GM19463 (cell line): Measurements from ENCODE around the gene ZDHHC13.
"Not testable (repeated sequence)": the region's sequence is repeated elsewhere in the genome, so short reads cannot be mapped to it uniquely, and the experiment has no call there.

Source experiments
- ATAC-seq: cut with Tn5 transposase; IDR thresholded peaks from one replicate; pipeline ENCODE4 v1.9.1; 2021; ENCODE audit warnings: mild to moderate bottlenecking, moderate library complexity; ENCODE audit not compliant: unreplicated experiment

The ZDHHC13 gene

GRCh38 chr11:19099093-19099492, 17.9 kb upstream of the ZDHHC13 start:
- ATAC-seq, result no peak

- ATAC-seq, result no peak
Measured at GRCh38 chr11:19100885-19101284, 16.1 kb upstream of the ZDHHC13 start.

- no peak for ATAC-seq
Measured at GRCh38 chr11:19101796-19102520, 15.0 kb upstream of the ZDHHC13 start.

GRCh38 chr11:19102521-19102900, 14.5 kb upstream of the ZDHHC13 start:
- no peak for ATAC-seq

- no peak for ATAC-seq
Measured at GRCh38 chr11:19105011-19105410, 12.0 kb upstream of the ZDHHC13 start.

- ATAC-seq, result no peak
Measured at GRCh38 chr11:19107125-19107524, 9.8 kb upstream of the ZDHHC13 start.

- ATAC-seq, result no peak
Measured at GRCh38 chr11:19110295-19110694, 6.7 kb upstream of the ZDHHC13 start.

GRCh38 chr11:19111809-19112208, 5.2 kb upstream of the ZDHHC13 start:
- no peak for ATAC-seq

- ATAC-seq, result no peak
Measured at GRCh38 chr11:19116276-19116970, 545 bp upstream of the ZDHHC13 start.

GRCh38 chr11:19117760-19118097, 761 bp downstream of the ZDHHC13 start:
- no peak for ATAC-seq

- ATAC-seq, result no peak
Measured at GRCh38 chr11:19121646-19122045, 4.7 kb downstream of the ZDHHC13 start.

- ATAC-seq, result no peak
Measured at GRCh38 chr11:19122960-19123615, 6.1 kb downstream of the ZDHHC13 start.

- ATAC-seq, result not testable (repeated sequence)
Measured at GRCh38 chr11:19126562-19127325, 9.8 kb downstream of the ZDHHC13 start.

GRCh38 chr11:19134004-19134403, 17.0 kb downstream of the ZDHHC13 start:
- no peak for ATAC-seq

- ATAC-seq, result not testable (repeated sequence)
Measured at GRCh38 chr11:19136884-19137283, 19.9 kb downstream of the ZDHHC13 start.

GRCh38 chr11:19145319-19145718, 28.4 kb downstream of the ZDHHC13 start:
- ATAC-seq, result no peak

- no peak for ATAC-seq
Measured at GRCh38 chr11:19156892-19157291, 39.9 kb downstream of the ZDHHC13 start.

- ATAC-seq, result no peak
Measured at GRCh38 chr11:19160847-19161246, 43.9 kb downstream of the ZDHHC13 start.

GRCh38 chr11:19161651-19162050, 44.7 kb downstream of the ZDHHC13 start:
- ATAC-seq, result no peak

GRCh38 chr11:19162951-19163505, 46.1 kb downstream of the ZDHHC13 start:
- no peak for ATAC-seq

- no peak for ATAC-seq
Measured at GRCh38 chr11:19163617-19164016, 46.6 kb downstream of the ZDHHC13 start.
